ENCODE results near the gene CUZD1. TPM values are rescaled to one million over a fixed set of nuclear protein-coding genes. Genes with fewer than 3 reads are reported as not detected.

Gene CUZD1
- total RNA-seq, 4 donors from 2014 or later: 0.26 to 2.7 (median 0.81) TPM; not detected in 1

DNA sequence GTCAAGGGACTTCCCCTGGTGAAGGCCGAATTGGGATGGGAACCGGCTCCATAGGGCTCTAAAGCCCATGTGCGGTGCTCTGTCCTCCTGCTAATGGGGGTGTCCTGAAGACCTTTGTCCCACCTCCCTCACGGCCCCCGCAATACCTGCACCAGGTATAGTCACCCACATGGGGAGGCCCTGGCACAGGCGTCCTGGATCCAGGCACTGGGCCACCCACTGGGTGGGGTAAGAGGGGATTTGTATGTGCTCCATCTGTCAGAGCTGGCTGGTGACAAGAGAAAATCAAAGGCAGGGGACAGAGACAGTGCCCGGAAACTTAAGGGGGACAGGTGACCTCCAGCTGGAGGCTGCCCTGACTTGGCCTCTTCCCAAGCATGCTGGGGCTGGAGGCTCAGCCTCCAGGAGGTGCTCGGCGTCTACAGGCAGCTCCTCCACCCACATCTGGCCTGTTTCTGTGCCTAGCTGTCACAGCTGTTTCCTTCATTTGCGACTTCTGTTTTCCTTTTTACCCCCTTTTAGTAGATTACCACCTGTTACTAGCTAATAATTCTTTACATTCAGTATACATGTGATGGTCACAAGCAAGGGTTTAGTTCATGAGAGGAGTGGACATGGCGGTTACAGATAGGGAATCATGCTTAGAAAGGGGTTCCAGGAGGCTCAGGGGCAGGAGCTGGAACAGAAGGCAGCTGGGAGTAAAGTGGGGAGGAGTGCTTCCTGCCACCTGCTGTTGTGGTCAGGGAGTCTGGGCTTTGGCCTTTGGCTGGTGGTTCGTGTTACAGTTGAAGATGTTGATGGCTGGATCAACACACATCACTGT, 2.3 kb upstream of the CUZD1 start:
- DNase-seq (ENCODE audit: low spot score in 2 of 2): no peak
- H3K4me1 ChIP-seq: no peaks in the 10 kb centered on the region
- 78% methylated on average over 9 of the region's 12 CpGs for WGBS
- H3K27ac ChIP-seq: no peak overlapping the region
- peaks cover 17% of the 10 kb centered on the region for H3K36me3 ChIP-seq
- TF ChIP-seq POLR2AphosphoS5 (IDR thresholded peaks at IDR 0.05): no peak
- TF ChIP-seq EP300 (IDR thresholded peaks at IDR 0.05): no peak
- no peak for TF ChIP-seq POLR2A (IDR thresholded peaks at IDR 0.05)
- TF ChIP-seq, protein P1, sequence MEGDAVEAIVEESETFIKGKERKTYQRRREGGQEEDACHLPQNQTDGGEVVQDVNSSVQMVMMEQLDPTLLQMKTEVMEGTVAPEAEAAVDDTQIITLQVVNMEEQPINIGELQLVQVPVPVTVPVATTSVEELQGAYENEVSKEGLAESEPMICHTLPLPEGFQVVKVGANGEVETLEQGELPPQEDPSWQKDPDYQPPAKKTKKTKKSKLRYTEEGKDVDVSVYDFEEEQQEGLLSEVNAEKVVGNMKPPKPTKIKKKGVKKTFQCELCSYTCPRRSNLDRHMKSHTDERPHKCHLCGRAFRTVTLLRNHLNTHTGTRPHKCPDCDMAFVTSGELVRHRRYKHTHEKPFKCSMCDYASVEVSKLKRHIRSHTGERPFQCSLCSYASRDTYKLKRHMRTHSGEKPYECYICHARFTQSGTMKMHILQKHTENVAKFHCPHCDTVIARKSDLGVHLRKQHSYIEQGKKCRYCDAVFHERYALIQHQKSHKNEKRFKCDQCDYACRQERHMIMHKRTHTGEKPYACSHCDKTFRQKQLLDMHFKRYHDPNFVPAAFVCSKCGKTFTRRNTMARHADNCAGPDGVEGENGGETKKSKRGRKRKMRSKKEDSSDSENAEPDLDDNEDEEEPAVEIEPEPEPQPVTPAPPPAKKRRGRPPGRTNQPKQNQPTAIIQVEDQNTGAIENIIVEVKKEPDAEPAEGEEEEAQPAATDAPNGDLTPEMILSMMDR (IDR thresholded peaks at IDR 0.05): no peak
- H3K4me3 ChIP-seq: no peak overlapping the region
- no peaks in the 10 kb centered on the region for H3K9me3 ChIP-seq
- no peaks in the 10 kb centered on the region for H3K27me3 ChIP-seq

DNA sequence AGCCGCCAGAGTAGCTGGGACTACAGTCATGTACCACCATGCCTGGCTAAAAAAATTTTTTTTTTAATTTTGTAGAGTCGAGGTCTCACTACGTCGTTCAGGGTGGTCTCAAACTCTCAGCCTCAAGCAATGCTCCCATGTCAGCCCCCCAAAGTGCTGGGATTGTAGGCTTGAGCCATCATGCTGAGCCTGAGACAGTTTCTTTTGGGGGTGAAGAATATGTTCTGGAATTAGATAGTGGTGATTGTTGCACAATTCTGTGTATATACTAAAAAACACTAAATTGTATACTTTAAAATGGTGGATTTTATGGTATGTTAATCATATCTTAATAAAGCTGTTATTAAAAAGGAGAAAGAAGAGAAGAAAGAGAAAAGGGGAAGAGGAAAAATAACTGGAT, 1.5 kb downstream of the CUZD1 start:
- Histone ChIP-seq H3K27ac (no peak overlapping the region), H3K4me3 (no peak overlapping the region), H3K36me3 (peaks cover 10% of the 10 kb centered on the region), H3K9me3 (no peaks in the 10 kb centered on the region), H3K27me3 (no peaks in the 10 kb centered on the region), H3K4me1 (no peaks in the 10 kb centered on the region)
- 94% methylated on average over 4 of the region's 4 CpGs for WGBS
- DNase-seq (ENCODE audit: low spot score in 2 of 2): no peak
- no peak for TF ChIP-seq POLR2AphosphoS5 (IDR thresholded peaks at IDR 0.05)
- TF ChIP-seq POLR2A (IDR thresholded peaks at IDR 0.05): no peak
- TF ChIP-seq, protein P1 (IDR thresholded peaks at IDR 0.05): no peak
- no peak for TF ChIP-seq EP300 (IDR thresholded peaks at IDR 0.05)

DNA sequence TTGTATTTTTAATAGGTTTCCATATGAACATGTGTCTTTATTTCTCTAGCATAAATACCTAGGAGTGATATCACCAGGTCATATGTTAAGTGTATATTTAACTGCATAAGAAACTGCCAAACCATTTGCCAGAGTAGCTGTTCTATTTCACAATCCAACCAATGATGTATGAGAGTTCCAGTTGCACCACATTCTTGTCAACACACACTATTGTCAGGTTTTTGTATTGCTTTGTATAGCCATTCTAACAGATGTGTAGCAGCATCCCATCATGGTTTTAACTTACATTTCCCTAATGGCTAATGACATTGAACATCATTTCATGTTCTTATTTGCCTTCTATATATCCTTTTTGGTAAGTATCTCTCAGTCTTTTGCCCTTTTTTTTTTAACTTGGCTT, 4.1 kb downstream of the CUZD1 start:
- Histone ChIP-seq H3K4me1 (no peaks in the 10 kb centered on the region), H3K4me3 (no peak overlapping the region), H3K9me3 (no peaks in the 10 kb centered on the region), H3K27ac (no peak overlapping the region), H3K27me3 (no peaks in the 10 kb centered on the region), H3K36me3 (peaks cover 5% of the 10 kb centered on the region)
- no peak for TF ChIP-seq POLR2A (IDR thresholded peaks at IDR 0.05)
- no peak for TF ChIP-seq POLR2AphosphoS5 (IDR thresholded peaks at IDR 0.05)
- no peak for TF ChIP-seq EP300 (IDR thresholded peaks at IDR 0.05)
- TF ChIP-seq, protein P1 (IDR thresholded peaks at IDR 0.05): no peak
- DNase-seq (ENCODE audit: low spot score in 2 of 2): no peak

DNA sequence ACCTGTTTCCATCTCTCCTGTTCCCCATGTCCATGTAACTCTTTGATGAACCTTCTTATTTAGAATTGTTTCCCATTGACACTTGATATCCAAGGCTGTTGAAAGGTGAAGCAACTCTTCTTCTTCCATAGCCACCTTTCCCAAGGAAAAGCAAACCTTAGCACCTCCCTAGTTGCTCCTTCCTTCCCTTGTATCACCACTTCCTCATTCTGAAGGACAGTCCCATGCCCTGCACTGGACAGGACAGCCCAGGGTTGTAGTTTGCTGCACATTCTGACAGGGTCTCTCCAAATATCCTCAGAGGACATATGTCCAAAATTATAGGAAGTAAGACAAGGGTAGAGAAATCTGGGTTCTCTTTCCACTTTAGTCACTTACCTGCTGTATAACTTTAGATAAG, 6.2 kb downstream of the CUZD1 start:
- Histone ChIP-seq H3K27me3 (no peaks in the 10 kb centered on the region), H3K4me3 (no peak overlapping the region), H3K4me1 (no peaks in the 10 kb centered on the region), H3K27ac (no peak overlapping the region), H3K36me3 (no peaks in the 10 kb centered on the region), H3K9me3 (no peaks in the 10 kb centered on the region)
- no peak for TF ChIP-seq EP300 (IDR thresholded peaks at IDR 0.05)
- TF ChIP-seq, protein P1 (IDR thresholded peaks at IDR 0.05): no peak
- no peak for TF ChIP-seq POLR2AphosphoS5 (IDR thresholded peaks at IDR 0.05)
- TF ChIP-seq POLR2A (IDR thresholded peaks at IDR 0.05): no peak
- no peak for DNase-seq (ENCODE audit: low spot score in 2 of 2)

DNA sequence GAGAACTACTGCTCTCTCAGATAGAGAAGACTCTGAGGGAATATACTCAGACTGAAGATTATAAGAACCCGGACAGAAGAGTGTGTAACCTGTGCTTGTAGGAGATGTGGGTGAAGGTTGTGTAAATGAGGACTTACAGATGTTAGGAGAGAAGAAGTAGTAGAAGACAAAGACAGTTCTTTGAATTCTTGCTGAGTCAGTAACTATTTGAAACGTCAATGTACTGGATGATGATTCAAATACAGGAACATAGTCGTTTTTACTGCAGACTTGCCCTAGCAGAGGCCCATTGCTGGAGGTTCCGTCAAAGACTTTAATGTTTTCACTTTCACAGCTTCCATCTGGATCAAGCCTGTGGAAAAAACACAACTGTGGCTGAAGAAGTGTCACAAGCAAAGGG, 6.8 kb downstream of the CUZD1 start:
- no peaks in the 10 kb centered on the region for H3K4me1 ChIP-seq
- TF ChIP-seq POLR2A (IDR thresholded peaks at IDR 0.05): no peak
- no peak for TF ChIP-seq POLR2AphosphoS5 (IDR thresholded peaks at IDR 0.05)
- TF ChIP-seq, protein P1 (IDR thresholded peaks at IDR 0.05): no peak
- no peak for TF ChIP-seq EP300 (IDR thresholded peaks at IDR 0.05)
- H3K9me3 ChIP-seq: no peaks in the 10 kb centered on the region
- no peak for DNase-seq (ENCODE audit: low spot score in 2 of 2)
- no peaks in the 10 kb centered on the region for H3K36me3 ChIP-seq
- H3K4me3 ChIP-seq: no peak overlapping the region
- 78% methylated on average over 4 of the region's 4 CpGs for WGBS
- H3K27ac ChIP-seq: no peak overlapping the region
- H3K27me3 ChIP-seq: no peaks in the 10 kb centered on the region
